HG03469 (cell line): Measurements from ENCODE around the gene ZNF17.
"Not testable (repeated sequence)": the region's sequence is repeated elsewhere in the genome, so short reads cannot be mapped to it uniquely, and the experiment has no call there.

Experiments
- ATAC-seq: cut with Tn5 transposase; IDR thresholded peaks from one replicate; pipeline ENCODE4 v1.9.1; 2021; ENCODE audit warnings: mild to moderate bottlenecking, moderate library complexity, moderate number of reproducible peaks; ENCODE audit not compliant: unreplicated experiment

The ZNF17 gene

GRCh38 chr19:57410877-57411671, at the start of gene ZNF17:
Gene ZNF17 (plus strand): TSS chr19:57411161. CDS start chr19:57413616, 2,455 bp downstream.
- ATAC-seq = peak; percentile 95

GRCh38 chr19:57362419-57362818, 48.5 kb upstream of the ZNF17 start:
- ATAC-seq = no peak

- peak; percentile 86 for ATAC-seq
These were observed 47.8 kb upstream of the ZNF17 start, which contains the start of the genes TRAPPC2B and ZNF547 for GRCh38 chr19:57362997-57363687. Gene TRAPPC2B (plus strand): TSS chr19:57363551. CDS start chr19:57364834, 1,283 bp downstream. Gene ZNF547 (plus strand): TSS chr19:57363551. CDS start chr19:57368556, 5,005 bp downstream.

GRCh38 chr19:57363688-57364181, 47.2 kb upstream of the ZNF17 start:
- no peak for ATAC-seq

- ATAC-seq = no peak
These were observed 44.2 kb upstream of the ZNF17 start for GRCh38 chr19:57366776-57367175.

- no peak for ATAC-seq
These were observed 36.8 kb upstream of the ZNF17 start for GRCh38 chr19:57374179-57374578.

GRCh38 chr19:57374647-57375046, 36.3 kb upstream of the ZNF17 start:
- ATAC-seq = not testable (repeated sequence)

GRCh38 chr19:57376151-57376550, 34.8 kb upstream of the ZNF17 start:
- no peak for ATAC-seq

GRCh38 chr19:57377498-57378146, 33.3 kb upstream of the ZNF17 start:
- ATAC-seq = no peak

GRCh38 chr19:57380923-57381322, 30.0 kb upstream of the ZNF17 start:
- ATAC-seq = no peak

- no peak for ATAC-seq
These were observed 28.0 kb upstream of the ZNF17 start for GRCh38 chr19:57382806-57383488.

GRCh38 chr19:57389194-57389729, 21.7 kb upstream of the ZNF17 start:
- ATAC-seq = no peak

GRCh38 chr19:57389730-57390598, 21.0 kb upstream of the ZNF17 start, which contains the start of gene ZNF548:
Gene ZNF548 (plus strand): TSS chr19:57389854. CDS start chr19:57390100, 246 bp downstream.
- ATAC-seq = peak; percentile 96

- no peak for ATAC-seq
These were observed 15.3 kb upstream of the ZNF17 start for GRCh38 chr19:57395710-57396109.

GRCh38 chr19:57398868-57399267, 12.1 kb upstream of the ZNF17 start:
- no peak for ATAC-seq

- no peak for ATAC-seq
These were observed 7.0 kb upstream of the ZNF17 start for GRCh38 chr19:57403737-57404563.

GRCh38 chr19:57406516-57407123, 4.3 kb upstream of the ZNF17 start:
- no peak for ATAC-seq

GRCh38 chr19:57419439-57419838, 8.5 kb downstream of the ZNF17 start:
- no peak for ATAC-seq
